Measurements from ENCODE around the gene KLF14.
"Not testable (repeated sequence)": the region's sequence is repeated elsewhere in the genome, so short reads cannot be mapped to it uniquely, and the experiment has no call there.

The KLF14 gene

DNA sequence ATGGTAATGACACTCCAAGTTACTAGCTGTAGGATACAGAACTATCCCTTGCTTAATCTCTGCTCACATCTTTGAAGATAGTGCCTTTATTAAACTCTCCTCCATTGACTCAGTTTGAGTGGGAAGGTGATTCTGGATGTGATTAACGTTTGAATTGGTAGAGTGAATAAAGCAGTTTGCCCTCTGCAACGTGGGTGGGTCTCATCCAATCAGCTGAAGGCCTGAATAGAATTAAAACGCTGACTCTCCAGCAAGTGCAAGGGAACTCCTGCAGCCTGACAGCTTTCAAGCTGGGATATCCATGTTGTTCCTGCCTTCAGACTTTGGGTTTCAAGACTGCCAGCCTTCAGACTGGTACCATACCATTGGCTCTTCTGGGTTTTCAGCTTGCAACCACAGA, 21.6 kb downstream of the KLF14 start:
- no peak for DNase-seq

GRCh38 chr7:130708766-130709165, 25.2 kb downstream of the KLF14 start:
- no peak for DNase-seq

DNA sequence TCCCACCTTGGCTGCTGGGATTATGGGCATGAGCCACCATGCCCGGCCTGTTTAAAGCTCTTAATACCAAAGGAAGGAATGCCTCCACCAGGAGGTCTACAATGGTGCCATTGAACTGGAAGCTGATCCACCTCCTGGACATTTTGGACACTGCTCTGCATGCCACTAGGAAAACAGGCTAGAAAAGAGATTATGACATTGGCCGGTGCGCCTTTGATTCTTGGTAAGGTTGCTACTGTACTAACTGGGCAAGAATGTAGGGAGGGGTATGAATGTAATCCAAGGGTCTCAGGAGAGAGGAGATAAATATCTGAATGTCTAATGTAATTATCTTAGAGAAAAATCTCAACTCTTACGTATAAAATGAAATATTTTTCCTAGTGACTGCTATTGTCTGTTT, 26.0 kb downstream of the KLF14 start:
- no peak for DNase-seq

DNA sequence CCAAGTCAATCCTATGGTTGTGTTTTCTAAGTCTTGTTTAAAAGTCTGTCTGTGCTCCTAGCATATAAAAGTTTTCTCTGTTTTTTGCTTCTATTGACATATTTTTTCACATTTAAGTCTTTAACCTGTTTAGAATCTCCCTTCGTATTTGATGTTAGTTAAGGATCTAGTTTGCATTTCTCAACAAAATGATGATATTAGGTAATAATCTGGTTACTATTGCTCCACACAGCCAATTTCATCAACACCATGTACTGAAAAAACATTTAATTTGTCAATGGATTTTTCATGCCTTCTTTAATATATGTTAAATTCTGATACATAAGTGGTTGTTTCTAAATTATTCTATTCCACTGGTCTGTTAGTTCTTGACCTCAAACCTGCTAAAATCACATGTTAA, 30.2 kb downstream of the KLF14 start:
- DNase-seq, result no peak

DNA sequence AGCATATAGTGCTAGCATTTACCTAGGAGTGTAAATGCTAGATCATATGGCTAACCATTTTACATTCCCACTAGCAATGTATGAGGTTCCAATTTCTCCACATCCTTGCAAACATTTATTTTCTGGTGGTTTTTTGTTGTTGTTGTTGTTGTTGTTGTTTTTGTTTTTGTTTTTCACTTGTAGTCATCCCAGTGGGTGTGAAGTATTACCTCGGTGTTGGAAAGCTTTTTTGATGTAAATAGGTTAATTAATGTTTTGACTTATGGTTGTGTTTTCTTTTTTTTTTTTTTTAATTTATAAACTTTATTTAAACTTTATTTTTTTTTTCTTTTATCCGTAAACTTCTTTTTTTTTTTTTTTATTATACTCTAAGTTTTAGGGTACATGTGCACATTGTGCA, 32.4 kb downstream of the KLF14 start:
- DNase-seq, result no peak

DNA sequence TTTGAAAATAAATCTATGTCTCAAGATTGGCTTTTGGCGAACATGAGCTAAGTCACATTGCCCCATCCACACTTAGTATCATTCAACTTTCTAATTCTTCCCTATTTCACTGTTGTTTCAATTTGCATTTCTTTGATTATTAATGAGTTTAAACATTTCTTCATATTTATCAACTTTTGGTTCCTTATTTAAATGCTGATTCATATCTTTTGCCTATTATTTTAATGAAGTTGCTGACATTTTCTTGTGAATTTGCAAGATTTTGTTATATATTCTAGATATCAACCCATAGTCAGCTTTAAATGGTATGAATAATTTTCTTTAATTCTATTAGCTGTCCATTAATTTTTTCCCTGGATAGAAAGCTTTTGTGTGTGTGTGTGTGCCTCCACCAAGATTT, 33.2 kb downstream of the KLF14 start:
- DNase-seq, result no peak

GRCh38 chr7:130699686-130700085, 34.3 kb downstream of the KLF14 start:
- DNase-seq, result no peak

DNA sequence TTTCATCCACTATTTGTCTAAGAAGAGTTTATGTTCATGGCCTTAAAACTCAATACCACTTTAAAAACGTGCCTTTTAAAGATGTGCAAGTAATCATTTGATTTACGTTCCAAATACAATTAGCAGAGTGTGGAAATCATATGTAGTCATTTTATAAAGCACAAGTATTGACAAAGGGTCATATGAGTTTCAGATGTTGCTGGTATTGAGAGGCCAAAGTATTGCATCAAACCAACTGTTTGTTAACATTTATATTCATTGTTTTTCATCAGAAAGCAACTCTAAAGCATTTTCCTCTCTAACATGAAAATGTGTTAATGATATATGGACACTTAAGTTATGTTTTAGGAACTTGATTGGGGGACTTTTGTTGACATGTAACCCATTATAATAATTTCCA, 36.2 kb downstream of the KLF14 start:
- no peak for DNase-seq

DNA sequence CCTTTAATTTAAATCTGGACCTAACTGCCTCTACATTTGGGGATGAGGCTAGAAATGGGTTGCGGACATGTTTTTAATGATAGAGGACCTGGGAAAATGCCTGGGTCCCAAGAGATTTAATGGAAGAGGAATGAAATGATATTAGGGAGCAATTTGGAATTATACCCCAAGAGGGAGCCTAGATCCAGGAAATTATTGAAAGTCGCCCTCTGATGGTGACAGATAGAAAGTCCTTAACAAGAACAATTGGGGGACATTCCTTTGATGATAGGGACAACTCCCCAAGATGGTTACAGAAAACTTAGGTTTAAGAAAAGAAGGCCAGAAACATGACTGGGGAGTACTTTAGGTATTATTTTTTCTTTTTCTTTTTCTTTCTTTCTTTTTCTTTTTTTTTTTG, 38.2 kb downstream of the KLF14 start:
- no peak for DNase-seq

- DNase-seq, result not testable (repeated sequence)
These were observed 41.6 kb downstream of the KLF14 start for GRCh38 chr7:130692396-130692795.

GRCh38 chr7:130689683-130690082, 44.3 kb downstream of the KLF14 start:
- no peak for DNase-seq

GRCh38 chr7:130683026-130683425, 51.0 kb downstream of the KLF14 start:
- DNase-seq, result no peak

Data from stimulated activated CD4-positive, alpha-beta T cell treated with anti-CD3 and anti-CD28 coated beads, Interleukin-2, amount 100 ng/mL, for 24 hours (primary cell).